HCT116 (cell line): ENCODE data around the gene RAD9B. TPM values are rescaled to one million over a fixed set of nuclear protein-coding genes. Genes with fewer than 3 reads are reported as not detected.

Source experiments
- ATAC-seq: fragments of 200-7000 bp; cut with Tn5 transposase; 2 replicates; pipeline ENCODE4 v1.9.1; 2020; ENCODE audit warnings: mild to moderate bottlenecking, moderate library complexity
- BruUV-seq: library from RNA; stranded (reverse); fragments of 400-500 nt; replicated peaks from 2 replicates; lab custom pipeline; 2021; lab: Mats Ljungman, UMichigan
- CTCF ChIA-PET: fragments of 300-600 bp; sonication (Branson Sonifier 250); formaldehyde crosslinking; loops from one replicate; lab custom pipeline; 2021; ENCODE audit warnings: antibody characterized with exemption; lab: Charles Lee
- POLR2A ChIA-PET: fragments of 300-600, 350-600 bp; sonication (Branson Sonifier 250); formaldehyde crosslinking; loops from one replicate; lab custom pipeline; 2021; ENCODE audit warnings: antibody characterized with exemption; lab: Charles Lee
- RAD21 ChIA-PET, 2 experiments: fragments of 300-600 bp; sonication (Branson Sonifier 250); formaldehyde crosslinking; loops; one replicate each; lab custom pipeline; 2023; ENCODE audit warnings: low total read pairs in 2 of 2; ENCODE audit not compliant: uncharacterized antibody in 2 of 2, unreplicated experiment in 2 of 2, low non-redundant PET in 1 of 2; lab: Charles Lee
- DNase-seq: peaks from one replicate; pipeline ENCODE4 v3.0.0-alpha.2; 2010; ENCODE audit warnings: low read depth, low spot score
- H2AFZ ChIP-seq: fragments of 200-600 bp; shearing (Covaris generic), sonication (generic); 2 replicates; pipeline ENCODE4 v1.6.1; 2017; ENCODE audit warnings: low read depth, mixed run types, mixed read lengths, antibody characterized with exemption, low read length; ENCODE audit not compliant: poor library complexity, severe bottlenecking
- H3K27ac ChIP-seq: 2 replicates; pipeline ENCODE4 v1.5.1; 2012; ENCODE audit warnings: low read depth, low read length
- H3K27me3 ChIP-seq: fragments of 200-600 bp; sonication (generic); 2 replicates; pipeline ENCODE4 v1.6.1; 2016; ENCODE audit warnings: mixed run types, low read length, mixed read lengths; ENCODE audit not compliant: insufficient read depth
- H3K36me3 ChIP-seq, 2 experiments: fragments of 200-500 bp in 1 of 2; fragments of 200-600 bp in 1 of 2; sonication (Bioruptor generic) in 1 of 2; sonication (generic) in 1 of 2; 2 replicates each; pipeline versions ENCODE4 v1.5.1 to v1.6.1; 2014 to 2016; ENCODE audit warnings: low read length in 2 of 2, inconsistent platforms in 1 of 2, mixed read lengths in 1 of 2, mixed run types in 1 of 2; ENCODE audit not compliant: insufficient read depth in 2 of 2, control insufficient read depth in 1 of 2
- H3K4me1 ChIP-seq, 2 experiments: fragments of 200-600 bp in 1 of 2; sonication (generic) in 1 of 2; 2 replicates each; pipeline versions ENCODE4 v1.5.1 to v1.6.1; 2012 to 2017; ENCODE audit warnings: low read length in 2 of 2, inconsistent platforms in 1 of 2, mild to moderate bottlenecking in 1 of 2, mixed read lengths in 1 of 2, mixed run types in 1 of 2, moderate library complexity in 1 of 2; ENCODE audit not compliant: insufficient read depth in 2 of 2, control insufficient read depth in 1 of 2
- H3K4me2 ChIP-seq: fragments of 200-600 bp; sonication (generic); 2 replicates; pipeline ENCODE4 v1.6.1; 2017; ENCODE audit warnings: mixed run types, low read length, mixed read lengths
- H3K4me3 ChIP-seq, 2 experiments: fragments of 200-600 bp in 1 of 2; sonication (generic) in 1 of 2; replicated peaks in 1 of 2; 2 replicates each; pipeline ENCODE4 v1.5.1; 2011 to 2016; ENCODE audit warnings: low read length in 2 of 2, control low read depth in 1 of 2, low read depth in 1 of 2, mild to moderate bottlenecking in 1 of 2, mixed read lengths in 1 of 2, mixed run types in 1 of 2
- H3K79me2 ChIP-seq: fragments of 200-600 bp; sonication (generic); 2 replicates; pipeline ENCODE4 v1.6.1; 2017; ENCODE audit warnings: mild to moderate bottlenecking, mixed run types, low read length, moderate library complexity, mixed read lengths; ENCODE audit not compliant: insufficient read depth
- H3K9ac ChIP-seq: fragments of 200-600 bp; sonication (generic); 2 replicates; pipeline ENCODE4 v1.6.1; 2016; ENCODE audit warnings: low read length, mixed read lengths
- H3K9me2 ChIP-seq: fragments of 200-600 bp; sonication (generic), shearing (Covaris generic); 2 replicates; pipeline ENCODE4 v1.6.1; 2017; ENCODE audit warnings: mixed run types, mild to moderate bottlenecking, moderate library complexity; ENCODE audit not compliant: insufficient read depth
- H3K9me3 ChIP-seq, 2 experiments: fragments of 200-500 bp in 1 of 2; fragments of 200-600 bp in 1 of 2; sonication (Bioruptor generic) in 1 of 2; sonication (generic) in 1 of 2; 2 replicates each; pipeline ENCODE4 v1.6.1; 2014 to 2017; ENCODE audit warnings: low read length in 2 of 2, mixed read lengths in 2 of 2, inconsistent platforms in 1 of 2, low read depth in 1 of 2, mild to moderate bottlenecking in 1 of 2, mixed run types in 1 of 2, moderate library complexity in 1 of 2; ENCODE audit not compliant: control insufficient read depth in 1 of 2, insufficient read depth in 1 of 2
- H4K20me1 ChIP-seq: fragments of 200-600 bp; sonication (generic), shearing (Covaris generic); 2 replicates; pipeline ENCODE4 v1.6.1; 2017; ENCODE audit warnings: mixed run types, mild to moderate bottlenecking, moderate library complexity; ENCODE audit not compliant: insufficient read depth
- CEBPB ChIP-seq: IDR thresholded peaks from 2 replicates; pipeline ENCODE4 v1.6.1; 2012; ENCODE audit warnings: low read depth
- EGR1 ChIP-seq: IDR thresholded peaks from 2 replicates; pipeline ENCODE4 v1.6.1; 2012; ENCODE audit warnings: low read depth
- ELF1 ChIP-seq: IDR thresholded peaks from 2 replicates; pipeline ENCODE4 v1.6.1; 2012; ENCODE audit warnings: low read depth, borderline replicate concordance
- EZH2 ChIP-seq: fragments of 200-600 bp; sonication (generic); IDR thresholded peaks from 2 replicates; pipeline ENCODE4 v1.6.1; 2017; ENCODE audit warnings: antibody characterized with exemption, mixed run types
- EZH2phosphoT487 ChIP-seq: fragments of 200-600 bp; IDR thresholded peaks from 2 replicates; pipeline ENCODE4 v1.6.1; 2018; ENCODE audit warnings: antibody characterized with exemption, borderline replicate concordance
- JUND ChIP-seq: IDR thresholded peaks from 2 replicates; pipeline ENCODE4 v1.6.1; 2012
- POLR2A ChIP-seq: IDR thresholded peaks from 2 replicates; pipeline ENCODE4 v1.7.0; 2011; ENCODE audit warnings: borderline replicate concordance; ENCODE audit not compliant: insufficient read depth, insufficient read length; ENCODE audit errors: extremely low read depth
- POLR2AphosphoS5 ChIP-seq: IDR thresholded peaks from 2 replicates; pipeline ENCODE4 v1.6.1; 2011; ENCODE audit warnings: mild to moderate bottlenecking, low read depth, low read length, moderate library complexity
- RAD21 ChIP-seq: IDR thresholded peaks from 2 replicates; pipeline ENCODE4 v1.6.1; 2012; ENCODE audit warnings: low read depth, mild to moderate bottlenecking
- REST ChIP-seq: IDR thresholded peaks from 2 replicates; pipeline ENCODE4 v1.6.1; 2012; ENCODE audit warnings: low read depth
- SIN3A ChIP-seq: IDR thresholded peaks from 2 replicates; pipeline ENCODE4 v1.6.1; 2012; ENCODE audit warnings: low read depth
- SP1 ChIP-seq: IDR thresholded peaks from 2 replicates; pipeline ENCODE4 v1.6.1; 2012; ENCODE audit warnings: low read depth
- SRF ChIP-seq: IDR thresholded peaks from 2 replicates; pipeline ENCODE4 v1.6.1; 2012; ENCODE audit warnings: low read depth
- YY1 ChIP-seq: IDR thresholded peaks from 2 replicates; pipeline ENCODE4 v1.6.1; 2011; ENCODE audit warnings: low read length, low read depth, moderate library complexity, mild to moderate bottlenecking; ENCODE audit not compliant: insufficient replicate concordance; ENCODE audit errors: extremely low read depth
- ZFX ChIP-seq: fragments of 450-650 bp; IDR thresholded peaks from 2 replicates; pipeline ENCODE4 v1.6.1; 2017
- ZNF274 ChIP-seq: fragments of 200-500 bp; sonication (Bioruptor generic); IDR thresholded peaks from 2 replicates; pipeline ENCODE4 v1.6.1; 2014; ENCODE audit warnings: mild to moderate bottlenecking, low read depth, low read length, inconsistent platforms
- intact Hi-C: fragments of 100-400 bp; cut with micrococcal nuclease; formaldehyde crosslinking; loops from 2 replicates; pipeline ENCODE4 v1.10.0; 2022
- total RNA-seq: library from RNA; stranded (reverse); gene quantifications from one replicate; pipeline ENCODE4 v1.2.1, GENCODE V29; 2021; ENCODE audit not compliant: unreplicated experiment
- TF ChIP-seq, protein P1 (sequence below): IDR thresholded peaks from 2 replicates; pipeline ENCODE4 v1.6.1; 2011; ENCODE audit warnings: mild to moderate bottlenecking, low read length, moderate library complexity; ENCODE audit not compliant: insufficient replicate concordance; ENCODE audit errors: extremely low read depth
- TF ChIP-seq, protein P2 (sequence below): IDR thresholded peaks from 2 replicates; pipeline ENCODE4 v1.6.1; 2012
- TF ChIP-seq, protein P3 (sequence below): IDR thresholded peaks from 2 replicates; pipeline ENCODE4 v1.6.1; 2012

Gene RAD9B
- total RNA-seq, 1 experiment from 2014 or later: 0.17 TPM

GRCh38 chr12:110533607-110534006 lies 31.5 kb downstream of the RAD9B start:
- POLR2A ChIA-PET: no interaction called here
- Histone ChIP-seq H3K4me3 (no peak overlapping the region), H3K4me2 (no peak overlapping the region), H4K20me1 (no peaks in the 10 kb centered on the region), H3K27ac (no peak overlapping the region), H3K9me2 (no peaks in the 10 kb centered on the region), H3K27me3 (no peaks in the 10 kb centered on the region), H3K9me3 (no peaks in the 10 kb centered on the region), H3K79me2 (peaks cover 18% of the 10 kb centered on the region; the same call in 1 of the 2 replicates), H3K9ac (no peak overlapping the region), H2AFZ (no peak overlapping the region), H3K4me1 (peaks cover 0 to 6% of the 10 kb centered on the region in 2 experiments; a peak in 1 of 4 replicates), H3K36me3 (peaks cover 9 to 30% of the 10 kb centered on the region in 2 experiments)
- DNase-seq (no peak), ATAC-seq (no peak)
- RAD21 ChIA-PET: no interaction called here
- BruUV-seq: no TSS peak
- intact Hi-C loops: no loop called here
- TF ChIP-seq SIN3A (no peak), ZFX (no peak), SP1 (no peak), SRF (no peak), ZNF274 (no peak), EZH2phosphoT487 (no peak), JUND (no peak), EZH2 (no peak), POLR2AphosphoS5 (no peak), ELF1 (no peak), YY1 (no peak), POLR2A (no peak), CEBPB (no peak), EGR1 (no peak), REST (no peak), RAD21 (no peak)
- TF ChIP-seq, protein P1, sequence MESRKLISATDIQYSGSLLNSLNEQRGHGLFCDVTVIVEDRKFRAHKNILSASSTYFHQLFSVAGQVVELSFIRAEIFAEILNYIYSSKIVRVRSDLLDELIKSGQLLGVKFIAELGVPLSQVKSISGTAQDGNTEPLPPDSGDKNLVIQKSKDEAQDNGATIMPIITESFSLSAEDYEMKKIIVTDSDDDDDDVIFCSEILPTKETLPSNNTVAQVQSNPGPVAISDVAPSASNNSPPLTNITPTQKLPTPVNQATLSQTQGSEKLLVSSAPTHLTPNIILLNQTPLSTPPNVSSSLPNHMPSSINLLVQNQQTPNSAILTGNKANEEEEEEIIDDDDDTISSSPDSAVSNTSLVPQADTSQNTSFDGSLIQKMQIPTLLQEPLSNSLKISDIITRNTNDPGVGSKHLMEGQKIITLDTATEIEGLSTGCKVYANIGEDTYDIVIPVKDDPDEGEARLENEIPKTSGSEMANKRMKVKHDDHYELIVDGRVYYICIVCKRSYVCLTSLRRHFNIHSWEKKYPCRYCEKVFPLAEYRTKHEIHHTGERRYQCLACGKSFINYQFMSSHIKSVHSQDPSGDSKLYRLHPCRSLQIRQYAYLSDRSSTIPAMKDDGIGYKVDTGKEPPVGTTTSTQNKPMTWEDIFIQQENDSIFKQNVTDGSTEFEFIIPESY: no peak
- TF ChIP-seq, protein P2, sequence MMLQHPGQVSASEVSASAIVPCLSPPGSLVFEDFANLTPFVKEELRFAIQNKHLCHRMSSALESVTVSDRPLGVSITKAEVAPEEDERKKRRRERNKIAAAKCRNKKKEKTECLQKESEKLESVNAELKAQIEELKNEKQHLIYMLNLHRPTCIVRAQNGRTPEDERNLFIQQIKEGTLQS: no peak
- TF ChIP-seq, protein P3, sequence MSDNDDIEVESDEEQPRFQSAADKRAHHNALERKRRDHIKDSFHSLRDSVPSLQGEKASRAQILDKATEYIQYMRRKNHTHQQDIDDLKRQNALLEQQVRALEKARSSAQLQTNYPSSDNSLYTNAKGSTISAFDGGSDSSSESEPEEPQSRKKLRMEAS: no peak
- CTCF ChIA-PET: no interaction called here
